ENCODE data around the gene FCRL5.

FCRL5 gene

GRCh38 chr1:157484573-157484972 lies 67.7 kb downstream of the FCRL5 start:
- no peaks in the 10 kb centered on the region for H3K4me1 Mint-ChIP-seq
- peaks cover 4% of the 10 kb centered on the region for H3K9me3 Mint-ChIP-seq
- no peak overlapping the region for H3K27ac Mint-ChIP-seq
- H3K4me3 Mint-ChIP-seq, result no peak overlapping the region
- no peaks in the 10 kb centered on the region for H3K36me3 Mint-ChIP-seq
- ATAC-seq (no peak), DNase-seq (ENCODE audit: low spot score in 2 of 2) (no peak)

- Mint-ChIP-seq H3K4me1 (no peaks in the 10 kb centered on the region), H3K27ac (no peak overlapping the region), H3K36me3 (no peaks in the 10 kb centered on the region), H3K9me3 (peaks cover 9% of the 10 kb centered on the region), H3K4me3 (no peak overlapping the region)
- ATAC-seq, result no peak
- no peak for DNase-seq (ENCODE audit: low spot score in 2 of 2)
Measured at GRCh38 chr1:157483635-157484034, 68.7 kb downstream of the FCRL5 start.

- no peak for ATAC-seq
- H3K27ac Mint-ChIP-seq, result no peak overlapping the region
- DNase-seq (ENCODE audit: low spot score in 2 of 2), result no peak
- no peak overlapping the region for H3K4me3 Mint-ChIP-seq
- no peaks in the 10 kb centered on the region for H3K4me1 Mint-ChIP-seq
- H3K36me3 Mint-ChIP-seq, result no peaks in the 10 kb centered on the region
- peaks cover 13% of the 10 kb centered on the region for H3K9me3 Mint-ChIP-seq
Measured at GRCh38 chr1:157482717-157483116, 69.6 kb downstream of the FCRL5 start.

GRCh38 chr1:157482174-157482573 lies 70.1 kb downstream of the FCRL5 start:
- Mint-ChIP-seq H3K36me3 (no peaks in the 10 kb centered on the region), H3K27ac (no peak overlapping the region), H3K4me3 (no peak overlapping the region), H3K9me3 (peaks cover 13% of the 10 kb centered on the region), H3K4me1 (no peaks in the 10 kb centered on the region)
- ATAC-seq, result no peak
- no peak for DNase-seq (ENCODE audit: low spot score in 2 of 2)

- Mint-ChIP-seq H3K36me3 (no peaks in the 10 kb centered on the region), H3K4me3 (no peak overlapping the region), H3K9me3 (peaks cover 13% of the 10 kb centered on the region), H3K4me1 (no peaks in the 10 kb centered on the region), H3K27ac (no peak overlapping the region)
- no peak for DNase-seq (ENCODE audit: low spot score in 2 of 2)
- ATAC-seq, result no peak
Measured at GRCh38 chr1:157478030-157478429, 74.3 kb downstream of the FCRL5 start.

GRCh38 chr1:157477419-157477818 lies 74.9 kb downstream of the FCRL5 start:
- no peaks in the 10 kb centered on the region for H3K36me3 Mint-ChIP-seq
- H3K27ac Mint-ChIP-seq, result no peak overlapping the region
- no peak for ATAC-seq
- no peaks in the 10 kb centered on the region for H3K4me1 Mint-ChIP-seq
- DNase-seq (ENCODE audit: low spot score in 2 of 2), result no peak
- H3K9me3 Mint-ChIP-seq, result peaks cover 13% of the 10 kb centered on the region
- no peak overlapping the region for H3K4me3 Mint-ChIP-seq

- Mint-ChIP-seq H3K4me1 (no peaks in the 10 kb centered on the region), H3K36me3 (no peaks in the 10 kb centered on the region), H3K9me3 (peaks cover 1% of the 10 kb centered on the region), H3K4me3 (no peak overlapping the region), H3K27ac (no peak overlapping the region)
- ATAC-seq (no peak), DNase-seq (ENCODE audit: low spot score in 2 of 2) (no peak)
Measured at GRCh38 chr1:157472959-157473358, 79.4 kb downstream of the FCRL5 start.

GRCh38 chr1:157472056-157472701 lies 80.1 kb downstream of the FCRL5 start:
- no peaks in the 10 kb centered on the region for H3K9me3 Mint-ChIP-seq
- no peaks in the 10 kb centered on the region for H3K36me3 Mint-ChIP-seq
- no peak overlapping the region for H3K4me3 Mint-ChIP-seq
- DNase-seq (ENCODE audit: low spot score in 2 of 2) (no peak), ATAC-seq (no peak)
- H3K27ac Mint-ChIP-seq, result no peak overlapping the region
- H3K4me1 Mint-ChIP-seq, result no peaks in the 10 kb centered on the region

- Mint-ChIP-seq H3K27ac (no peak overlapping the region), H3K9me3 (no peaks in the 10 kb centered on the region), H3K4me3 (no peak overlapping the region), H3K36me3 (no peaks in the 10 kb centered on the region), H3K4me1 (no peaks in the 10 kb centered on the region)
- ATAC-seq (no peak), DNase-seq (ENCODE audit: low spot score in 2 of 2) (no peak)
Measured at GRCh38 chr1:157471531-157471930, 80.8 kb downstream of the FCRL5 start.

- Mint-ChIP-seq H3K27ac (no peak overlapping the region), H3K4me1 (no peaks in the 10 kb centered on the region)
Measured at GRCh38 chr1:157469752-157470675, 82.3 kb downstream of the FCRL5 start.

GRCh38 chr1:157469300-157469699 lies 83.0 kb downstream of the FCRL5 start:
- Mint-ChIP-seq H3K4me1 (no peaks in the 10 kb centered on the region), H3K27ac (no peak overlapping the region), H3K9me3 (no peaks in the 10 kb centered on the region), H3K4me3 (no peak overlapping the region), H3K36me3 (no peaks in the 10 kb centered on the region)
- ATAC-seq (no peak), DNase-seq (ENCODE audit: low spot score in 2 of 2) (no peak)

More at GRCh38 chr1:157469752-157470675, 82.3 kb downstream of the FCRL5 start:
- Mint-ChIP-seq H3K9me3 (no peaks in the 10 kb centered on the region), H3K36me3 (no peaks in the 10 kb centered on the region), H3K4me3 (no peak overlapping the region)
- DNase-seq (ENCODE audit: low spot score in 2 of 2) (peak in 1 of 2 donors; percentile 25), ATAC-seq (no peak)

GRCh38 chr1:157466011-157466410 lies 86.3 kb downstream of the FCRL5 start:
- DNase-seq (ENCODE audit: low spot score in 2 of 2), result no peak
- Mint-ChIP-seq H3K27ac (no peak overlapping the region), H3K4me3 (no peak overlapping the region), H3K9me3 (no peaks in the 10 kb centered on the region), H3K4me1 (no peaks in the 10 kb centered on the region), H3K36me3 (no peaks in the 10 kb centered on the region)
- ATAC-seq, result no peak
